ENCODE measurements around the gene DGKG.

Gene DGKG

GRCh38 chr3:186108941-186109865, 252.8 kb downstream of the DGKG start, which contains the start of gene ETV5:
Gene ETV5, minus strand, starts transcription at chr3:186109089. Its CDS starts 3,221 bp downstream, at chr3:186105868.
- peak within 1 kb of the TSS; percentile 55 for H3K4me3 ChIP-seq (ENCODE audit: low read depth, low read length)
- TF ChIP-seq CTCF (IDR thresholded peaks at IDR 0.05; ENCODE audit: borderline replicate concordance, insufficient read depth, low read depth, low read length): no peak

- peak overlapping the region; percentile 45 for H3K4me3 ChIP-seq (ENCODE audit: low read depth, low read length)
- no peak for TF ChIP-seq CTCF (IDR thresholded peaks at IDR 0.05; ENCODE audit: borderline replicate concordance, insufficient read depth, low read depth, low read length)
Measured at GRCh38 chr3:186108106-186108940, 253.7 kb downstream of the DGKG start.

- TF ChIP-seq CTCF (IDR thresholded peaks at IDR 0.05; ENCODE audit: borderline replicate concordance, insufficient read depth, low read depth, low read length): no peak
- H3K4me3 ChIP-seq (ENCODE audit: low read depth, low read length): peak overlapping the region; percentile 45
Measured at GRCh38 chr3:186107215-186108105, 254.6 kb downstream of the DGKG start.

- TF ChIP-seq CTCF (IDR thresholded peaks at IDR 0.05; ENCODE audit: borderline replicate concordance, insufficient read depth, low read depth, low read length): no peak
- H3K4me3 ChIP-seq (ENCODE audit: low read depth, low read length): no peak overlapping the region
Measured at GRCh38 chr3:186105543-186105942, 256.5 kb downstream of the DGKG start.

GRCh38 chr3:186102687-186103086, 259.3 kb downstream of the DGKG start:
- H3K4me3 ChIP-seq (ENCODE audit: low read depth, low read length): no peak overlapping the region
- TF ChIP-seq CTCF (IDR thresholded peaks at IDR 0.05; ENCODE audit: borderline replicate concordance, insufficient read depth, low read depth, low read length): no peak

- H3K4me3 ChIP-seq (ENCODE audit: low read depth, low read length): no peak overlapping the region
- no peak for TF ChIP-seq CTCF (IDR thresholded peaks at IDR 0.05; ENCODE audit: borderline replicate concordance, insufficient read depth, low read depth, low read length)
Measured at GRCh38 chr3:186100398-186100797, 261.6 kb downstream of the DGKG start.
